ENCODE data around the gene ANKS1A.

Gene ANKS1A

DNA sequence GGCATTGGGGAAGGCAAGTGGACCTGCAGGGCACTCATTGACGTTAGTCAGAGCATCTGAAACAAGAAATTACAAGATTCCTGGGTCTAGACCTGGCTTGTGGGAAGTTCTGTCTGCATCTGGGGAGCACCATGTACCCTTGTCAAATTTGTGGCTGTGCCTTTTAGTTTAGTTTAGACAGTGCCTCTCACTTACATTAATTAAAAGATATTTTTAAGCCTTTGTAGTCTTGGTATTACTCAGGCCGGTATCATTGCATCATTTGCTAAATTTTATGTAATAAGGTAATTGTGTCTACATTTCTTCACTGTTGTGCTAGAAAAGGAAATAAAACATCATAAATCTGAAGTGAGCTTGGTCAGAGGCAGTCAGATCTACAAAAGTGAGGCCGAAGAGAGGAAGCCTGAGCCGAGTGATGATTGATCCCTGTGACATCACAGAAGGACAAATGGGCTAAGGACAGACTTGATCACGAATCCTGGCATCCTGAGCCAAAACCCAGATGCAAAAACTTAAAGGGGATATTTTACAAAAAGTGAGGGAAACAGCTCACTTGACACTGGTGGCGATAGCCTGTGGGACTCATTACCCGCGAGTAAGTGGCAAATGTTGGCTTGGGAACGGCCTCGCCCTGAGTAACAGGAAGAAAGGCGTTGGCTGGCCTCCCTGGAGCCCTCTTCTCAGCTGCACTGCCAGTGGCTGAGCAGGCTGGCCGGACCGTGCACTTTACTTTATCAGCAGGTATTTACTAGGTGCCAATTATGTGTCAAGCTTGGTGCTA lies 145.5 kb downstream of the ANKS1A start:
- H3K4me3 ChIP-seq (ENCODE audit: low read length): no peak overlapping the region
- H3K27me3 ChIP-seq (ENCODE audit: control insufficient read depth, insufficient read depth, low read length): no peaks in the 10 kb centered on the region
- peaks cover 22% of the 10 kb centered on the region for H3K4me1 ChIP-seq (ENCODE audit: control insufficient read depth, insufficient read depth, low read length)
- no peaks in the 10 kb centered on the region for H3K36me3 ChIP-seq (ENCODE audit: control insufficient read depth, insufficient read depth, low read length)
- H3K9ac ChIP-seq (ENCODE audit: low read length): no peak overlapping the region
- H3K9me3 ChIP-seq (ENCODE audit: control insufficient read depth, low read length): no peaks in the 10 kb centered on the region

DNA sequence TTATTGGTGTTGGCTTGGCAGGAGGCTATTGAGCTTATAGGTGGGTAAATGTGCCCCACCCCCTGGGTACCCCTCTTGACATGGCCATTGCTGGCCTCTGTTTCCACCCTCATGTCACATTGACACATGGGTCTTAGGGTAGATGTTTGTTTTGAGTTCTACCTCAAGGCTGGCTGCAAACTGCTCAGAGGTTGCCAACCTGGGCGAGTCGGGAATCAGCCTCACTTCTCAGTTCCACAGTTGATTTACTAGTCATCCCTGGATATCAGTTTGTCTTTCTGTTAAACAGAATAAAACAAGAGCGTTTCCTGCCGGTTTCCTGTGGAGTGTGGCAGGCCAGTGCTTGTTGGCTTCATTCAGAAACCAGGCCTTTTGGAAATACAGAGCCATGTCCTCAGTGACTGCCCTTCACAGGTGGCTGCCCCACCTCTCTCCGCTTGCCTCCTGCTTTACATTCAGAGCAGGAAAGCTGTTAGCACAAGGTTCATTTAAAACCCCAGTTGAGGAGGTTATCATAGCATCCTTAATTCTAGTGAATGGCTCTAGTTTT lies 146.5 kb downstream of the ANKS1A start:
- peaks cover 22% of the 10 kb centered on the region for H3K4me1 ChIP-seq (ENCODE audit: control insufficient read depth, insufficient read depth, low read length)
- H3K27me3 ChIP-seq (ENCODE audit: control insufficient read depth, insufficient read depth, low read length): no peaks in the 10 kb centered on the region
- no peaks in the 10 kb centered on the region for H3K36me3 ChIP-seq (ENCODE audit: control insufficient read depth, insufficient read depth, low read length)
- H3K4me3 ChIP-seq (ENCODE audit: low read length): no peak overlapping the region
- no peaks in the 10 kb centered on the region for H3K9me3 ChIP-seq (ENCODE audit: control insufficient read depth, low read length)
- H3K9ac ChIP-seq (ENCODE audit: low read length): no peak overlapping the region

DNA sequence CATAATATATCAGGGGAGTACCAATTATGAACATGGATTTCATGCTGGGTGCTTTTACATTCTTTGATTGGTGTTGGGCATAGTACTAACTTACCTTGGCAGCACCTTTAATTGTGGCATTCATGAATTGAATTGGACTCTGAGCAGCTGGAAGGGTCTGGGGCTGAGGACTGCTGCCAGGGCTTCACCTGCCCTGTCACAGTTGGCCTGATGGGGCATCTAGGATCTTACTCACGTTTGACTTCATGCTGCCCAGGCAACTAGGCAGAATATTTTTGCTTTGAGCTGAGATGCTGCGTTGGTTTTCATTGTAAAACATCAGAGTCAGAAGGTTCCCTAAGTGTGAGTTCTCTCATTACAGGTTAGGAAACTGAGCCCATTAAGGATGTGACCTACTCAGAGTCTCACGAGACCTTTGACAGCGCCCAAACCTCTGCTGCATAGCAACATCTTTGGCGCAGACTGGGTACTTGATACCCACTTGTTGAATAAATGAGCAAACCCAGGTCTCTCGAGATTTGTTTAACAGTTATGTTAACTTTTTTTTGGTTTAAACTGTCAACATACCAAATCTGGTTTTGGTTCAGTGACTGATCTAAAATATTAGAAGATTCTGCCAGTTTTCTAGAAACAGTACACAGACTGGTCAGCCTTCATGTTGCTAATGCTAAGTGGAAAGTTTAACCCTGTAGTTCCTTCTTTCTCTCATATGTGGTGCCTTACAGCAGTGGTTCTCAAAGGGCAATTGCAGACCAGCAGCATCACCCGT lies 147.2 kb downstream of the ANKS1A start:
- peaks cover 22% of the 10 kb centered on the region for H3K4me1 ChIP-seq (ENCODE audit: control insufficient read depth, insufficient read depth, low read length)
- H3K9me3 ChIP-seq (ENCODE audit: control insufficient read depth, low read length): no peaks in the 10 kb centered on the region
- no peaks in the 10 kb centered on the region for H3K27me3 ChIP-seq (ENCODE audit: control insufficient read depth, insufficient read depth, low read length)
- H3K4me3 ChIP-seq (ENCODE audit: low read length): no peak overlapping the region
- no peak overlapping the region for H3K9ac ChIP-seq (ENCODE audit: low read length)
- H3K36me3 ChIP-seq (ENCODE audit: control insufficient read depth, insufficient read depth, low read length): no peaks in the 10 kb centered on the region

DNA sequence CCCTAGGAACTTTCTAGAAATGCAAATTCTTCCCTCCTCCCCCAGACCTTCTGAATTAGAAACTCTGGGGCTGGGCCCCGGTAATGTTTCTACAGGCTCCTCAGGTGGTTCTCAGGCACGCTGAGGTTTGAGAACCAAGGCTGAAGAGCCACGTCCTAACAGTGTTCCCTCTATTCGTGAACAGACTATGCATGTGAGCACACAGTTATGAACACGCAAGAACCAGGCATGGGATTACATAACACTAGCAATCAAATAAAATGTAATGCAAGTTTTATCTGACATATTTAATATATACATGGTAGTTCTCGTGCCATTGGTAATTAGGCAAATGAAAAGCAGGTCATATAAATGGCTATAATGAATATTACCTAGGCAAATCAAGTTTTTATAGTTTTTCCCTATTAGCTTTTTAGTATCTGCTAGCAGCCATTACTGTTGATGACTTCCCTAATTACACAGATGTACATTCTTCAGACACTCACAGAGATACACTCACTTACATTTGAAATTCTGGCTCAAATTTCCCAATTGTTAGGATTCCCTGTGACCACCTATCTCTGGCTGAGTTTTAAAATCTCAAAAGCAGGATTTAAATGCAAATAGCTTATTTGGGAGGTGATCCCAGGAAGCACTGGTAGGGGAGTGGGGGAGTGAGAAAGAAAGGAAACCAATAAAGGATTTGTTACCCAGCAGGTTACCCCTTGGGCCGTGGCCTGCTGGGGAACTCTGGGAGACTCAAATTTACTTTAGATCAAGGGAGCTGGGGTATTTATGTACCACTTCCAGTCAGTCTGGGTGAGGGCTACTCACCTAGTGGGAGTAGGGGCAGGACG lies 148.0 kb downstream of the ANKS1A start:
- Histone ChIP-seq H3K36me3 (ENCODE audit: control insufficient read depth, insufficient read depth, low read length) (no peaks in the 10 kb centered on the region), H3K9ac (ENCODE audit: low read length) (no peak overlapping the region), H3K4me3 (ENCODE audit: low read length) (no peak overlapping the region), H3K27me3 (ENCODE audit: control insufficient read depth, insufficient read depth, low read length) (no peaks in the 10 kb centered on the region), H3K4me1 (ENCODE audit: control insufficient read depth, insufficient read depth, low read length) (peaks cover 22% of the 10 kb centered on the region), H3K9me3 (ENCODE audit: control insufficient read depth, low read length) (no peaks in the 10 kb centered on the region)

DNA sequence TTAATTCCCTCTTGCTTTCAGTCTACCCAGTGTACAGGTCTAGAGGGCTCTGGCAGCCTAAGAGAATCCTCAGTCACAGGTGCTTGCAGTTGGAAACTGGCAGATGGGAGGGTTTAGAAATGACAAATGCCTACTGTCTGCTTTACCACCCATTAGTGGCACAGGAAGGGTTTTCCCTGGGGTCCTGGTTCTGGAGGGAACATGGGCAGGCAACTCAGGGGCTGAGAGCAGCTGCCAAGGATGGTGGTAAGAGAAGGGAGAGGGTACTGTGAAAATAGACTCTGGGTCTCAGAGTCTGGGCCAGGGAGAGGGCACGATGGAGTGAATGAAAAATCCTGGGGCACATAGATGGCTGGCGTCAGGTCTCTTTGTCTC lies 148.6 kb downstream of the ANKS1A start:
- H3K9me3 ChIP-seq (ENCODE audit: control insufficient read depth, low read length): no peaks in the 10 kb centered on the region
- no peak overlapping the region for H3K9ac ChIP-seq (ENCODE audit: low read length)
- H3K4me3 ChIP-seq (ENCODE audit: low read length): no peak overlapping the region
- H3K27me3 ChIP-seq (ENCODE audit: control insufficient read depth, insufficient read depth, low read length): no peaks in the 10 kb centered on the region
- peaks cover 22% of the 10 kb centered on the region for H3K4me1 ChIP-seq (ENCODE audit: control insufficient read depth, insufficient read depth, low read length)
- no peaks in the 10 kb centered on the region for H3K36me3 ChIP-seq (ENCODE audit: control insufficient read depth, insufficient read depth, low read length)

DNA sequence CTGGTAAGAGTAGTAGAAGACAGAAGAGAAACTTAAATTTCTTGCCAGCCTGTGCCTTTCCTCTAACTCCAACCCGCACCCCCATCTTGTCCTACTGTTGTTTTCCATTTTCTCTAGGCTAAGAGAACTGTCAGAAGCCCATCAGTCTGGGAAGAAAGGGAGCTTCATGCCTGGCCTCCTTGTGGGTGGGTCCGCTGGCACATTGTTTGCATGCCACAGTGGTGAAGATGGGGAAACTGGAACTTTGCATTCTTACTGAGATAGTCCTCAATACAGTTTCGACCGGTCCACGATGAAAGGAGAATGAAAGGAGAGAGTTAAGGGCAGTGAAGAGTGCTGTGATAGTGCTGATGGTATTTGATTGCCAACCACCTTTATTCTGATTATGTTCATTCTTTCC lies 149.0 kb downstream of the ANKS1A start:
- Histone ChIP-seq H3K27me3 (ENCODE audit: control insufficient read depth, insufficient read depth, low read length) (no peaks in the 10 kb centered on the region), H3K9ac (ENCODE audit: low read length) (no peak overlapping the region), H3K36me3 (ENCODE audit: control insufficient read depth, insufficient read depth, low read length) (no peaks in the 10 kb centered on the region), H3K4me3 (ENCODE audit: low read length) (no peak overlapping the region), H3K4me1 (ENCODE audit: control insufficient read depth, insufficient read depth, low read length) (peaks cover 24% of the 10 kb centered on the region), H3K9me3 (ENCODE audit: control insufficient read depth, low read length) (no peaks in the 10 kb centered on the region)

DNA sequence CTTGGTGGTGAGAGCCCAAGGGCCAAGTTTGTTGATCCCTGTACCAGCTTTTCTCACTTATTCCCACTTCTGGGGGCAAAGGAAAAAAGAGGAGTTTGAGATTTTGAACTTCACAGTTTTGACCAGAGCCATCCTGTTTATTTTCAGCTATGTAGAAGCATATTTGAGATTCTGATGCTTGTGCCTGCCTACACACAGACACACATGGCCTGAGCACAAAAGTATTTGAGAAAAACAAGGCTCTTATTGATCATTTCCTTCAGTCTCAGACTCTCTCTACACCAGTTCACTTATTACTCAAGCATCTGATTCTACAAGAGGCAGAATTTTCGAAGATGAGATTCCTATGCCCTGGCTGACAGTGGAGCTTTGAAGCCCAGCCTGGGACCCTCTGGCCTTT lies 151.3 kb downstream of the ANKS1A start:
- H3K27me3 ChIP-seq (ENCODE audit: control insufficient read depth, insufficient read depth, low read length): no peaks in the 10 kb centered on the region
- H3K4me3 ChIP-seq (ENCODE audit: low read length): no peak overlapping the region
- no peak overlapping the region for H3K9ac ChIP-seq (ENCODE audit: low read length)
- H3K4me1 ChIP-seq (ENCODE audit: control insufficient read depth, insufficient read depth, low read length): peaks cover 30% of the 10 kb centered on the region
- H3K9me3 ChIP-seq (ENCODE audit: control insufficient read depth, low read length): no peaks in the 10 kb centered on the region
- H3K36me3 ChIP-seq (ENCODE audit: control insufficient read depth, insufficient read depth, low read length): no peaks in the 10 kb centered on the region

DNA sequence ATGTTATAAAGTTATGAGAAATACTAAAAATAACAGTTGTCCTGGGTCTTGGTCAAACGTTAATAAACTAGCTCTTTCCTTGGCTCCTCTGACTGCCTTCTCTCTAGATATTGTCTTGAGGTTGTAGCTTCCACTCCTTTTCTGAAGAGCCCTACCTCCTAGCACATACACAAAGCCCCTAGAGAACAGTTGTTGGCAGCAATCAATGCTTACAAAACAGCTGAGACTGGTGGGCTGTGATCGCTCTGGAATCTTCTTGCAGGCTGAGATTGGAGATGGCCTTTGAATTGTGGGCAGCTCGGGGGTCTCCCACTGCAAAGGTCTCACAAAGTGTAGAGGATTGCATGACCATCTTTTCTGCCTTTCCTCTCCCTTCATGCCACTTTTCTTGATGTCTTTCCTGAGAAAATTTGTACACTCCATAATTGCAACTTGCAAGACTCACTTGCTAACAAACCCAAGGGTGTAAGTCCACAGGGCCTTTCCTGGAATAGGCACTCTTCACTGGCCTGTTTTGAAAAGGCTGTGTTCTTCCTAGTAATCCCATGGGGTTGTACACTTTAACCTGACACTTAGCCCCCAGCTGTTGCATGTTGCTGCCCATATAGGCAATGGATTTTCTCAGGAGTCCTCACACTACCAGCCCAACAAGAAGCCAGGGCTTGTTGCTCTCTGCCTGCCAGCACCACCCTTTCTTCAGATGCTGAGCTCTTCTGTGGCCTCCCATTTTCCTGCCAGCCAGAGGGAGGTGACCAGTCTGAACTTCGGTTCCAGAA lies 152.2 kb downstream of the ANKS1A start:
- peaks cover 29% of the 10 kb centered on the region for H3K4me1 ChIP-seq (ENCODE audit: control insufficient read depth, insufficient read depth, low read length)
- H3K27me3 ChIP-seq (ENCODE audit: control insufficient read depth, insufficient read depth, low read length): no peaks in the 10 kb centered on the region
- no peak overlapping the region for H3K9ac ChIP-seq (ENCODE audit: low read length)
- no peaks in the 10 kb centered on the region for H3K36me3 ChIP-seq (ENCODE audit: control insufficient read depth, insufficient read depth, low read length)
- H3K9me3 ChIP-seq (ENCODE audit: control insufficient read depth, low read length): no peaks in the 10 kb centered on the region
- no peak overlapping the region for H3K4me3 ChIP-seq (ENCODE audit: low read length)

DNA sequence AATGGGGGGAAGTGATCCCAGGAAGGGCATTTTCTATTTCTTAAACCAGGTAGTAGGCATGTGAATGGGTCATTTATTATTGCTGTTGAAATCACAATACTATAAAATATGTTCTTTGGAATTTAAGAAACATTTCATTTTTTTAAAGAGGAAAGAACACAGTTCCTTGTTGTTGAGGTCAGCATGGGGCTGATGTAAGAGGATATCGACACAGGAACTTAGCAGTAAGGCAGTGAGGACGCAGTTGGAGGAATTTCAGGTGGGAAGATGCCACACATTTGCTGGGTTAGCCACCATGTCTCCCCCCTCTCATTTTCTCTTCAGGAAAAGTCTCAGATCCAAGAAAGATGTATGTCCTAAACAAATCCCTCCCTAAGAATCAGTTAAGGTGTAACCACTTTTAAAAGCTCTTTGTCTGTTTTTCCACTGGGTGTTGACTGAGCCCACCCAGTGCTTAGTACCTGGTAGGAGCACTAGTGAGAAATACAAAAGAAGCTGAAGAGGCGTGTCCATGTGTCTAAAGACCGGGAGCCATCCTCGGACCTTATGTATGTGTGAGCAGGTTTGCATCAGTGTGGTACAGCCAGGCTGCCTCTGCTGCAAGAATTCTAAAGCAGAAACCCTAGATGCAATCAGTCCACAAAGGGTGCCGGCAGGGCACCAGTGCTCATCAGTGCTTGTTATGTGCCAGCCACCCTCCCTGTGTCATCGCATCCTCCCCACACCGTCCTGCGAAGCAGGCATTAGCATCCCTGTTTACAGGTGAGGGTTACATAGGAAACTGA lies 153.2 kb downstream of the ANKS1A start:
- H3K9me3 ChIP-seq (ENCODE audit: control insufficient read depth, low read length): no peaks in the 10 kb centered on the region
- H3K4me3 ChIP-seq (ENCODE audit: low read length): no peak overlapping the region
- no peaks in the 10 kb centered on the region for H3K36me3 ChIP-seq (ENCODE audit: control insufficient read depth, insufficient read depth, low read length)
- H3K9ac ChIP-seq (ENCODE audit: low read length): no peak overlapping the region
- no peaks in the 10 kb centered on the region for H3K27me3 ChIP-seq (ENCODE audit: control insufficient read depth, insufficient read depth, low read length)
- peaks cover 39% of the 10 kb centered on the region for H3K4me1 ChIP-seq (ENCODE audit: control insufficient read depth, insufficient read depth, low read length)

DNA sequence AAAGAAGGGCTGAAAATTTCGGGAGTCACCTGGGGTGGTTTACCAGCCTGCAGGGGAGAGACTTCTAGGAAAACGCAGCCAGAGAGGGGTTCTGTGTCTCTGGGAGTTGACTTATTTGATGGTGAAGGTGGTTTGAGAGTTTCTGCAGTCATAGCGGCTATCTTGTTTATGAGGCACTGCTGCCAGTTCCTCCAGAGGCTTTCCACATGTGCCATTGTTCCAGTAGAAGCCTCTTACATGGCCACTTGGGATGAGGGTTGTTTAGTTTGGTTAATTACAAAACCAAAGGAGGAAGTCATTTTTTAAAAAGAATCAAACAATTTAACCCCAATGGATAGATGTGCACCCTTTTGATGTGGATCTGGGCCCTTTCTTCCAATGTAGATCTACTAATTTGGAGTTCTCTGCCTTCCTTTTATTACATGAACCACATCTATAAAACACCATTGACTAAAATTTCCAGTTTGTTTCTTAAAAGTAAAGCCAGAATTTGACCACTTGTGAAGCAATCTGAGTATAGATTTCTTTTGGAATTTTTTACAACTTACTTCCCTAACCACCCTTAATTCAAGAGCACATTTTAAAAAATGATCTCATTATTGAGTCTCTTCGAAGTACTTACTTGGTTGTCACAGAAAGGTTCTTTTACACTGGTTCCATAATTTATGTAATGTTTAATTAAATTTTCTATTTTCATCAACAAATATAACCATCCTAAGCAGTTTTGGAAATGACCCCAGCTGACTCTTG lies 154.5 kb downstream of the ANKS1A start:
- no peaks in the 10 kb centered on the region for H3K27me3 ChIP-seq (ENCODE audit: control insufficient read depth, insufficient read depth, low read length)

More for the DNA sequence above, 154.5 kb downstream of the ANKS1A start:
- H3K36me3 ChIP-seq (ENCODE audit: control insufficient read depth, insufficient read depth, low read length): no peaks in the 10 kb centered on the region
- H3K9me3 ChIP-seq (ENCODE audit: control insufficient read depth, low read length): no peaks in the 10 kb centered on the region
- peaks cover 52% of the 10 kb centered on the region for H3K4me1 ChIP-seq (ENCODE audit: control insufficient read depth, insufficient read depth, low read length)
- H3K4me3 ChIP-seq (ENCODE audit: low read length): no peak overlapping the region
- no peak overlapping the region for H3K9ac ChIP-seq (ENCODE audit: low read length)

All from mucosa of stomach (tissue), 1 donor.